ENCODE results near the gene NPPC.
"Not testable (repeated sequence)": the region's sequence is repeated elsewhere in the genome, so short reads cannot be mapped to it uniquely, and the experiment has no call there.

The NPPC gene, protein sequence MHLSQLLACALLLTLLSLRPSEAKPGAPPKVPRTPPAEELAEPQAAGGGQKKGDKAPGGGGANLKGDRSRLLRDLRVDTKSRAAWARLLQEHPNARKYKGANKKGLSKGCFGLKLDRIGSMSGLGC

DNA sequence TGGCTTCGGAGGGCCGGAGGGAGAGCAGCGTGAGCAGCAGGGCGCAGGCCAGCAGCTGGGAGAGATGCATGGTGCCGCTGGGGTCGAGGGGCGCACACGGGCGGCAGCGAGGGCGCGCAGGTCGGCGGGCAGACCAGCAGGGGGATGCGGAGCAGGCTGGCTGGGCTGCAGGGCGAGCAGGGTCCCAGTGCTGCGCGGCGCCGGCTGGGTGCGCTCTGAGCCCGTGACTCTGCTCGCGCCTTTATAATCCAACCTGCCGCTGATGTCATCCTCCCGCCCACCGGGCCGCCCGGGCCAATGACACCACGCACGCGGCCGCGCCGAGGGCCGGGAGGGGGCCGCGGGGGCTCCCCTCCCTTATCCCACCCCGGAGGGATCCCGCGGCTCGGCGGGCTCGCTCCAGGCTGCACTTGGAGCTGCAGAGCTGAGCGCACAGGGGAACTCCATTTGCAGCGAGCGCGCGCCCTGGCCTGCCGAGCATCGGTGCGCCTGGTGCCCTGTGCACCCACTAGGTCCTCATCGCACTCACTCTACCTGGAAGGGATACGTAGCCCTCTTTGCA lies at the start of gene NPPC:
TSS of gene NPPC (minus strand) at position 217 of the 562 bp plus-strand sequence. CDS start at position 70, 147 bp downstream.
- peak; percentile 53 for DNase-seq (ENCODE audit: low read depth)

DNA sequence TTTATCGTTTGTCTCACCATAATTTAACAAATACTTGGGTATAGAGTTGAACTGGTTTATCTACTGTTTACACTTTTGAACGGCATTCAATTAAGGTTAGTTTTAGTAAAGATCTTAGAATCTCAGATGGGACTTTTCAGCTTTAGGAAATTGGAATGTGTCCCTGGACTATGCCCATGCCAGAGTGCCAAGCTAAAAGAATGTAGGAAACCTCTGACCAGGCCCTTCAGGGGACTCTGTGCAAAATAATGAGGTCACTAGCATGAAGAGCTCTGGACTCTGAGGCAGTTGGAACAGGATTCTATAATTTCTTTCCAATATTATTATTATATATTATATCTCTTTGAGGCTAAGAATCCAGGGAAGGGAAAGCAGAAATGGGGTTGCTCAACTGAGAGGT lies 48.8 kb upstream of the NPPC start:
- no peak for DNase-seq (ENCODE audit: low read depth)

DNA sequence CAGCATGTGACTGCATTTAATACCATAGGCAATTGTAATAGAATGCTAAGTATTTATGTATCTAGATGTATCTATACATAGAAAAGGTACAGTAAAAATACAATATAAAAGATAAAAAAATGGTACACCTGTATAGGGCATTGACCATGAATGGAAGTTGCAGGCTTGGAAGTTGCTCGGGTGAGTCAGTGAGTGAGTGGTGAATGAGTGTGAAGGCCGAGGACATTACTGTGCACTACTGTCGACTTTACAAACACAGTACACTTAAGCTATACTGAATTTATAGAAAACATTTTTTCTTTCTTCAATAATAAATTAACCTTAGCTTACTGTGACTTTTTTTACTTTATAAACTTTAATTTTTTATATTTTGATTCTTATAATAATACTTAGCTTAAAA lies 44.3 kb upstream of the NPPC start:
- DNase-seq (ENCODE audit: low read depth), result no peak

DNA sequence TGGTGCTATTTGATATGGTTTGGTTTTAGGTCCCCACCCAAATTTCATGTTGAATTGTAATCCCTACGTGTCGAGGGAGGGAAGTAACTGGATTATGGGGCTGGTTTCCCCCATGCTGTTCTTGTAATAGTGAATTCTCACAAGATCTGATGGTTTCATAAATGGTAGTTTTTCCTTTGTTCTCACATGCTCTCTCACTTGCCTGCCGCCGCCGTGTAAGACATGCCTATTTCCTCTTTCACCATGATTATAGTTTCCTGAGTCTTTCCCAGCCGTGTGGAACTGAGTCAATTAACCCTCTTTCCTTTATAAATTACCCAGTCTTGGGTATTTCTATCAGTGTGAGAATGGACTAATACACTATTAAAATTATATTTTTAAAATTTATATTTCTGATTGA lies 42.6 kb upstream of the NPPC start:
- DNase-seq (ENCODE audit: low read depth), result no peak

DNA sequence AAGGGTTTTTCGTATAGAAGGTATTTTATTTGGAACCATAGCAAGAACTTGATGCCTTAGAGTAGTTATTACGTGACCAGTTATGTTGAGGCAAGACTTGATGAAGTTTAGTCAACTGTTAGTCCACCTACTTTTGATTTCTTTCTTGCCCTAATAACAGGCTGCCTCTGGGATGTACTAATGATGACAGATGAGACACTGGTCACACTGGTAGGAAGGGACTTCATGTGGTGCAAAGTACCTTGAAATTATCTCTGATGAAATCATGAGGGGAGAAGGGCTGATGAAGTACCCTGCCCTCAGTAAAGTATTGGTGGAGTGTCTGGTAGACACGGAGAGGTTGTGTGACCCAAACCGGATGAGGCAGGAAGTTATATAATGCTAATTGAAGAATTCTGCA lies 40.7 kb upstream of the NPPC start:
- no peak for DNase-seq (ENCODE audit: low read depth)

DNA sequence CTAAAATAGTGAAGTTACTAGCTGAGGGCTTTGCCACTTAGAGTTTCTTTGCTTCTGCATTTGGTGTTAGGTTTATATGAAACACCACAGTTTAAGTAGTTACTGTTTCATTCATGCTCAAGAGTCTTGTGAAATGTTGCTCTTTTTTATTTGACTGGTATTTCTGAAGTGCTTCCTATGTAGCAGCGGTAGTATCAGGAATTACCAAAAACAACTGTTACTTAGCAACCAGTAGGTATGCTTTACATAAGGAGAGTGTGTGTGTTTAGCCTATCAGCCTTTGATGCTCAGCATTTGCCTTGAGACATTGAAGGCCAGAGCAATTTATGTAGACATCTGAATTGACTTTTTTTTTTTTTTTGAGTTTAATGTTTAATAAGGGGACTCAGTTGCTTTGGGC lies 38.9 kb upstream of the NPPC start:
- DNase-seq (ENCODE audit: low read depth), result no peak

DNA sequence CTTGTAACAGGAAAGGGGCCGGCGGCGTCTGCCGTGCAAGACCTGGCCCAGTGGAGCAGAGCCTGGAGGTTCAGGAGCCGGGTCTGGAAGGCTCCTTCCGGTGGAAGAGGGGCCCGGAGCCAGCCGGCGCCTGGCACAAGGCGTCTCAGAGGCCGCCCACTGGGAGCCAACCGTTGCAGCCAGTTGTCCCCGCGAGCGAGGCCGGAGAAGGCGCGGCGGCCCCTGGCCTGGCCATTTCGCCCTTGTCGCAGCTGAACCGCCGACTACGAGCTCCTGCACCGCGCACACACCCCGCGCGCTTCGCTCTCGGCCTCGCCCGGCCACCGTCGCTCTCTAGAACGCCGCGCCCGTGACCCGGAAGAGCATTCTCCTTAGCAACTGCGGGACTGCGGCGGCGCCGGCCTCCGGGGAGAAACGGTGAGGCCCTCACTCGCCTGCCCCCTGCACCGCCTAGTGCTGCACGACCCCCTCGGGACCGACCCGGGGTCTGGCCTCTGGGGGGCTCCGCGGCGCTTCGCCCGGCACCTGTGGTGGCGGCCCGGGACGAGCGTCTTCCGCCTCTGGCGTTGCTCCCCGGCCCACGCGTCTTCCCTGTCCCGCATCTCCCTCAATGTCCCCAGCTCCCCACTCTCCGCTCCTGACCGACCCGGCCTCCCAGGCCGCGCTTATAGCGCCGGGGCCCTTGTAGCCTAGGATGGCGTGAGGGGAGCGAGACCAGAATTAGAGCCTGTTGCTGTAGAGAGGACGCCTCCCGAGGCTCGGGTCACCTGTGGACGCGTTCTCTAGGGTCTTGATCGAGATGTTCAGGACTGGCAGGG lies 35.4 kb upstream of the NPPC start, which contains the start of gene DIS3L2:
TSS of gene DIS3L2 (plus strand) at position 365 of the 818 bp plus-strand sequence. CDS start 53,215 bp downstream, outside the sequence.
- peak; percentile 53 for DNase-seq (ENCODE audit: low read depth)

DNA sequence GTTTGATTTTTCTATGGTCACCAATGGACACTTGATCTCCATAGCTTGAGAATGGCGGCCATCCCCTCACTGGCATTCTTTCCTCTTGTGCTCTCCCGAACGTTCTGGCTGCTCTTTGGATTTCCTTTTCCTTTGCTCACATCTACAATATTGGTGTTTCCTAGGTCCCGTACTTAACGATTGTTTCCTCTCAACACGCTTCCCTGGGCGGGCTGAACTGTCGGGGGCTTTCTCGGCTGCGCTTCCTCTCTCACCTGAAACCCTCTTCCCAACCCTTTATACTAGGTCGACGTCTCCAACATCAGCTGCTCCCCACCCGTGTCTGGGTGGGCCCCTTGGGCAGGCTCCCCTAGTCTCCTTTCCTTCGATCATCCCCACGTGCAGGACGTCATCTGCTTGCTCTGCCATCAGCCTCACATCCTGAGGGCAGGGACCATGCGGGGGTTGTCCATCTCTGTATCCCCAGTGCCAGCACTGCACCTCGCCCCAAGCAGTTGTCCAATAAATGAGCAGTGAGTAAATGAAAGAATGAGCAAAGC lies 34.7 kb upstream of the NPPC start:
- DNase-seq (ENCODE audit: low read depth), result peak; percentile 23

DNA sequence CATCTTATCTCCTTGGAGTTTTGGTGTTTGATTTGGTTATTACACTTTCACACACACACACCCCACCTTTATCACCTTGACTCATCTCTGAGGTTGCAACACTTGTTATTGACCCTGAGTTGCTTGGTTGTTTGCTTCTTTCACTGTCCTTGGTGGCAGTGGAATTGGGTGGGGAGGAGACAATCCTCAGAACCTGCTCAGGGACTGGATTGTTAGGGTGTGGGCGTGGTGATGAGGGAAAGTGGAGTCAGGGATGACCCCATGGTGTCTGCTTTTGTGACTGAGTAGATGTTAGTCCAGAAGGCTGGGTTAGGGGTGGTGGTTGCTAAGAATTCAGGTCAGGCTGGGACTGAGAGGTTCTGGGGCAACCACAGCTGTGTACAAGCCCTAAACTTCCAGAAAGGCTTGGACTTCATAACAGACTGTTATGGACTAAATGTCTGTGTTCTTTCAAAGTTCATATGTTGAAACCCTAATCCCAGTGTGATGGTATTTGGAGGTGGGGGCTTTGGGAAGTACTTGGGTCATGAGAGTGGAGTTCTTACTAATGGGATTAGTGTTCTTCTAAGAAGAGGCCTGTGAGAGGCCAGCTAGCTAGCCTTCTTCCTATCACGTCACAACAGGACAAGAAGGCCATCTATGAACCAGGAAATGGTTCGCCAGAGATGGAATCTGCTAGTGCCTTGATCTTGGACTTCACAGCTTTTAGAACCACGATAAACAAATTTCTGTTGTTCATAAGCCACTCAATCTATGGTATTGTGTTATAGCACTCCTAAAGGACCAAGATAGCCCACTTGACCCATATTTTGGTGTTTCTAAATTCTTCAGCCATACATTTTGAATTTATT lies 31.9 kb upstream of the NPPC start:
- no peak for DNase-seq (ENCODE audit: low read depth)

DNA sequence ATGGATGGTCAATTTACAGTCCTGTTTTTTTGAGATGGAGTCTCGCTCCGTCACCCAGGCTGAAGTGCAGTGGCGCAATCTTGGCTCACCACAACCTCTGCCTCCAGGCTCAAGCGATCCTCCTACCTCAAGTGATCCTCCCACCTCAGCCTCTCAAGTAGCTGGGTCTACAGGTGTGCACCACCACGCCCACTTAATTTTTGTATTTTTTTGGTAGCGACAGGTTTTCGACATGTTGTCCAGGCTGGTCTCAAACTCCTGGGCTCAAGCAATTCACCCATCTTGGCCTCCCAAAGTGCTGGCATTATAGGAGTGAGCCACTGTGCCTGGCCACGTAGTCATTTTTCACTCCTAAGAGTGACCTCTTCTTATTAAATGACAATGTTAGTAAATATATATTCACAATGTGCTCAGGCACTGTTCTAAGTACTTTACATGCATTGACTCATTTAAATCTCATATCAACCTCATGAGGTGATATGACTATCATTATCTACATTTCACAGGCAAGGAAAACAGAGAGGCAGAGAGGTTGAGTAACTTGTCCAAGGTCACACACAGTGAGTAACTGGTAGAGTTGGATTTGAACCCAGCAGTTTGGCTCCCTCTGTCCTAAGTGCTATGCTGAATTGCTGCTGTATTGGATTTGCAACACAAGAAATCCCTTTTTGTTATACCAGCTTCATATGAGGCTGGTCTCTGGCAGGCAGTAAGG lies 29.7 kb upstream of the NPPC start:
- DNase-seq (ENCODE audit: low read depth), result no peak

DNA sequence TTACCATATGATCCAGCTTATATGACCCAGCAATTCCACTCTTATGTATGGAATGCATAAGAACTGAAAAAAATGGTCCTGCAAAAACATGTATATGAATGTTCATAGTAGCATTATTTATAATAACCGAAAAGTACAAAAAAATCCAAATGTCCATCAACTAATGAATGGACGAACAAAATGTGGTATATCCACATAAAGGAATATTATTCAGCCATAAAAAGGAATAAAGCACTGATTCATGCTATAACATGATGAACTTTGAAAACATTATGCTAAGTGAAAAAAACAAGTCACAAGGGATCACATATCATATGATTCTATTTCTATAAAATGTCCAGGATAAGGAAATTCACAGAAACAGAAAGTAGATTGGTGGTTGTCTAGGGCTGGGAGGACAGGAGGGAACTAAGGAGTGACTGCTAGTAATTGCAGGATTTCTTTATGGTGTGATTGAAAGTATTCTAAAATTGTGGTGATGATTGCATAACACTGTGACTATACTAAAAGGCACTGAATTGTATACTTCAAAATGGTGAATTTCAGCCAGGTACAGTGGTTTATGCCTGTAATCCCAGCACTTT lies 25.3 kb upstream of the NPPC start:
- no peak for DNase-seq (ENCODE audit: low read depth)

DNA sequence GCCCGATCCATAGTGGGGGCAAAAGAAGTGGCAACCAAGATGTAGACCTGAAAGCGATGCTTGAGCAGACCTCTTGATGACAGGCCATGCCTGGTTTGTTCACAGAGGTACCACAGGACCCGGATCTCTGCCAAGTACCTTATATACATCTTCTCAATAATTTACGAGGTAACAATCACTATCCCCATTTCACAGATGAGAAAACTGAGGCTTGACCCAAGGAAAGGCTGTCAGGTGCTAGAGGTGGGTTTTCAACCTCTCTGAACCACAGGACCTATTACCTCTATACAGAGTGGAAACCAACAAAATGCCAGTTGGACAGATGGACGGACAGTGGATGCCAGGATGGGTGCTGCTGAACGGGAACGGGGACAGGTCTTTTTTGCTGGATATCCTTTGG lies 21.5 kb upstream of the NPPC start:
- no peak for DNase-seq (ENCODE audit: low read depth)

DNA sequence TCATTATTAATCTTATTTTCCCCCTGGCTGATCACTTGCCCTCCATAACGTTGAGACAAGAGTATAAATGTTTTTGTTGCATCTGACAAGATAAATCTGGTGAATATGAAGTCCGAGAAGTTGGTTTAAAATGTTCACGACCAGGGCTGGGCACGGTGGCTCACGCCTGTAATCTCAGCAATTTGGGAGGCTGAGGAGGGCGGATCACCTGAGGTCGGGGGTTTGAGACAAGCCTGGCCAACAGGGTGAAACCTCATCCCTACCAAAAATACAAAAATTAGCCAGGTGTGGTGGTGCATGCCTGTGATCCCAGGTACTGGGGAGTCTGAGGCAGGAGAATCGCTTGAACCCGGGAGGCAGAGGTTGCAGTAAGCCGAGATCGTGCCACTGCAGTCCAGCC lies 20.9 kb upstream of the NPPC start:
- DNase-seq (ENCODE audit: low read depth), result not testable (repeated sequence)

DNA sequence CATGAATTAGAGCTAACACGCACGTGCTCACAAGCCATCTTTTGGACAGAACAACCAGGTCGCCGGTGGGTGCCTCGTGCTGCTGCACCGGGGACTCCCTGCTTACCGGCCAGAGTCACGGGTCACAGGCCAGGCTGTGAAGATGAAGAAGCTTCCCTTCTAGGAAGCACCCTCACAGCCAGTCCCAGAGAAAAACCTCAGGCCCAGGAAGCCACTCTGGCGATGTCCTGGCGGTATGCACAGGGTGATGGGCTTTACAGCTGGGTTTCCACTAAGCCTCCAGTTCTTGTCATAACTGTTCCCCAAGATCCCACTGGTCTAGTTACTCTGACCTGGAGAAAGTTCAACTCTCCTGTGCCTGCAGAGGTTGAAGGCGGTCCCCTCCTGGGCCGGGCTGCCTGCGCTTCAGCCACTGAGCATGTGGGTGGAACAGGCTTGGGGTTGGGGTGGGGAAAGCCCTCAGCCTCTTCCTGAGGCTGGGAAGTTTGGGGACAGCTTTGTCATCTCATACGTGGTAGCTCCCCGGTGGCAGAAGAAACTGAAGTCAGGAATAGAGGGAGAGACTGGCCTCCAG lies 20.1 kb upstream of the NPPC start:
- no peak for DNase-seq (ENCODE audit: low read depth)

DNA sequence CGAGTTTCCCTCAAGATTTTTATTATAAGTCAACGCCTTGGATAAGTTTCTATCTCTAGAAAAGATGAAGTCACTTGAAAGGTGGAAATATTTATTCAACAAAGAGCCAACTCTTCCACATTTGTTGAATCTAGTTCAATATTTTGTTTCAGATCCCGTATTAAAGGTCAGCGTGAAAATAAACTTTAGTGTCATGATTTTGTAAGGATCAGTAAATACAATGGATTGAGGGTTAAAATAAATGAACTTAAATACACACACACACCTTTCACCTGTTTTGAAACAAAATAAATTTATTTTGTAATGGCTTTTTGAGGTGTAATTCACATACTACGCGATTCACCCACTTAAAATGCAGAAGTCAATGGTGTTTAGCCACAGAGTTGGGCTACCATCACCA lies 16.0 kb upstream of the NPPC start:
- DNase-seq (ENCODE audit: low read depth), result no peak

DNA sequence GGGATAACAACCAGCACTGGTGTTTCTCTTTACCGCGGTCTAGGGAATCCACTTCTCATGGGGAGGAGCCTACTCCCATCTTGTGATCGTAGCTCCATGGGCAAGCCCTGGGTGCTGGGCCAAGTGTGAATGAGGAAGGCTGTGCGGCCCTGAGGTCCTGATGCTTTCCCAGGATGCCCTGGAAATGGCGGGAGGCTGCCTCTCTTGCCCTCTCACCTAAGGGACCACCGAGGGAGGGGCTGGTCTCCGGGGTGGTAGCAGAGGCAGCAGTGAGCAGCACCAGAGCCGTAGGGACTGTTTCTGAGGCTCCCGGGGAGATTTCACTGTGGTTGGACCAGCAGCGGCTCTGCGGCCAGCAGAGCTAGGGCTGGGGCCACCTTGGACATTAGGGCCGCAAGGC lies 15.5 kb upstream of the NPPC start:
- no peak for DNase-seq (ENCODE audit: low read depth)

DNA sequence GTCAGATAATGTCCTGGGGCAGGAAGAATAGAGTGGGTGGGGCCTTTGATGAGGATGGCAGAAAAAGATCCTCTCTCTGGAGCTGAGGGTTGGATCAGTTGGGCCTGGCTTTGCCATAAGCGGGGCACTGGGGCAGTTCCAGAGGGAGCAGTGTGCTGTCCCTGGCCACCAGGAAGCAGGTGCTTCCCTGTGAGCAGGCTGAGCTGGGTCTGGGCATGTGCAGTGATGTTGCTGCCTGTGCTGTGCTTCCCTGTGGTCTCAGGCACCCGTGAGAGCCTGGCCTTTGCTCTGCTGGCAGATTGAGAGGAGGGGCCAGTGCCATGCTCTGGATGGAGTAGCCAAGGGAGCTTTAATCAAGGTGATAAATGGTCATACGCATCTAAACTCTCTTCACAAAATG lies 14.6 kb upstream of the NPPC start:
- no peak for DNase-seq (ENCODE audit: low read depth)

DNA sequence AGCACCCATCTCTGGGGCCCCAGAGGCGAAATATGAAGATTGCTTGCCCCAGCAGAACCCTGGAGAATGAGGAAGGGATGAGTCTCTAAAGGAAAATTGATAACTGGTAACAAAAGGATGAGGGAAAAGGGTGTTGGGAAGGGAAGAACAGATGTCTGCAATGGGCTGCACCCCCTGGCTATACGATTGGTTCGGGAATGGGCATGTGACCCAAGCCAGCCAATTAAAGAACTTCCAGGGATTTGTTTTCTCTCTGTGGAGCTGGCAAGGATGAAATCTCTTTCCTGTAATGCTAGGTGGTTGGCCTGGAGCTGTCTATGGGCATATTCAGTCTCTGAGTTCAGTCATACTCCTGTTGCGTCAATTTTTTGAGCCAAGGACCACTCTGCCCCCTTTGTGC lies 12.8 kb upstream of the NPPC start:
- DNase-seq (ENCODE audit: low read depth), result no peak

DNA sequence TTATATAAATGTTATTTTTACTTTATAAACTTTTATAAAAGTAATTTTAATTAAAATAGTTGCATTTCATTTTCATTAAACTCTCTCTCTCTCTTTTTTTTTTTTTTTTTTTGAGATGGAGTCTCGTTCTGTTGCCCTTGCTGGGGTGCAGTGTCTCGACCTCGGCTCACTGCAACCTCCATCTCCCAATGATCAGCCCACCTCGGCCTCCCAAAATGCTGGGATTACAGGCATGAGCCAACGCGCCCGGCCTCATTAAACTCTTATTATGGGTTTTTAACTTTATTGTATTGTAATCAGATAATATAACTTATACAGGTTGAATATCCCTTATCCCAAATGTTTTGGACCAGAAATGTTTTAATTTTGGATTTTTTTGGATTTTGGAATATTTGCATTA lies 10.9 kb upstream of the NPPC start:
- no peak for DNase-seq (ENCODE audit: low read depth)

DNA sequence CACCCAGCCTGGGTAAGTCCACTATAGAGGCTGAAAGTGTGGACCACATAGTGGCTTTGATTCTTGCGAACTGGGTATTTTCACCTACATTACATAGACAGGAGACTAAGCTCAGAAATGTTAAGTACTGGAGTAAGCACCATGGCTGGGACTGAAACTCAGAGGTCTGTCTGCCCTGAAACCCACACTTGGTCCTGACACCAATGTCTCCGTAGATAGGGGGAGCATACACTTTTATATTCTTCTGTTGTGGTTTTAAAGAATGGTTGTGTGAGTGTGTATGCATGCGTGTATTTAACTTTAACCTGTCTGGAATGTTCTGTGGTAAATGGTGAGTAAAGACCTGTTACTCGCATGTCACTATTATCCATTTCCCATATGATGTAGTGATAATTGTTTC lies 10.3 kb upstream of the NPPC start:
- DNase-seq (ENCODE audit: low read depth), result no peak

DNA sequence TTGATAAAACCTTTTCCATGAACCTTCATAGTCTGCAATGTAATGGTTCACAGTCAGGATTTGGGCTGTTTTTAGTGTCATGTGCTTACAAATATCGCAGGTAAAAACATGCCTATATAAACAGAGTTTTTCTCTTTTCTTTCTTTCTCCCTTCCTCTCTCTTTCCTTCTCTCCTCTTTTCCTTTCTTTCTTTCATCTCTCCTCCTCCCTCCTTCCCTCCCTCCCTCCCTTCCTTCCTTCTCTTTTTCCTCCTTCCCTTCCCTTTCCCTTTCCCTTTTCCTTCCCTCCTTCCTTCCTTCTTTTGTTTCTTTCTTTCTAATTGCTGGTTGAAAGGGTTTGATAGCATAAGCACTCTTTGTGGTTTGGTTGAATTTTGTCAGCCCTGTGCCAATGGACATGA lies 9.6 kb upstream of the NPPC start:
- DNase-seq (ENCODE audit: low read depth), result no peak

All from stimulated activated CD8-positive, alpha-beta memory T cell treated with anti-CD3 and anti-CD28 coated beads, Interleukin-7, amount 100 ng/mL, for 24 hours (primary cell).